ENCODE measurements around the gene FAM111B. TPM values are rescaled to one million over a fixed set of nuclear protein-coding genes. Genes with fewer than 3 reads are reported as not detected.

The FAM111B gene
- 38.1 and 40.0 TPM in 2 replicates for total RNA-seq (2021; fragmentation: NEBNext Ultra II Directional; extraction: Animal tissue kit (Norgen Biotek cat#: 25700))
- 2.4 and 4.8 TPM in 2 replicates for polyA plus RNA-seq (2011; rRNA removed)
- polyA plus RNA-seq (2011; cell fraction: cytosol; rRNA removed): 7.5 TPM
- 5.0 TPM for polyA plus RNA-seq (2011; cell fraction: nucleus; rRNA removed)
- 11.0 to 24.2 TPM (median 15.3 TPM) in 4 replicates for polyA plus RNA-seq (2012, experiment 1 of 2)
- 0.72 TPM for polyA plus RNA-seq (2012, experiment 2 of 2)
- polyA plus RNA-seq (2013, experiment 1 of 2): 23.2 TPM
- polyA plus RNA-seq (2013, experiment 2 of 2): 21.3 TPM
- polyA minus RNA-seq (2011; rRNA and poly(A)+ RNA removed): 23.6 and 43.3 TPM in 2 replicates
- polyA minus RNA-seq (2011; cell fraction: cytosol; rRNA and poly(A)+ RNA removed): 9.8 TPM
- polyA minus RNA-seq (2011; cell fraction: nucleus; rRNA and poly(A)+ RNA removed): 69.0 TPM
- long read RNA-seq, experiment 1, transcript FAM111B-201 (4 exons, 3,488 nt): major isoform, 9 of 27 reads
- long read RNA-seq, experiment 1, partial matches to known transcripts: 1 of 27 reads
- long read RNA-seq, experiment 1, other reads (novel, unspliced or antisense): 17 of 27 reads
- long read RNA-seq, experiment 2, transcript FAM111B-201 (4 exons, 3,488 nt): major isoform, 10 of 15 reads
- long read RNA-seq, experiment 2, partial matches to known transcripts: 0 of 15 reads
- long read RNA-seq, experiment 2, other reads (novel, unspliced or antisense): 2 of 15 reads

GRCh38 chr11:59106363-59107336, at the start of gene FAM111B:
Gene FAM111B (plus strand): TSS chr11:59107237. CDS start chr11:59109626, 2,389 bp downstream.
- Histone ChIP-seq H2BK20ac (ENCODE audit: low read length) (peak within 1 kb of the TSS; percentile 72; the same call in 1 of the 2 replicates), H3K79me1 (ENCODE audit: low read depth, low read length) (no peaks in the 10 kb centered on the region), H3K36me3 (ENCODE audit: control insufficient read depth in 2 of 4, insufficient read depth in 4 of 4, low read length in 3 of 4) (peaks cover 0 to 14% (median 8%) of the 10 kb centered on the region in 4 experiments; a peak in 5 of 8 replicates), H3K4me1 (replicated peaks in 1 of 4; ENCODE audit: control insufficient read depth in 3 of 4, insufficient read depth in 4 of 4, low read length in 3 of 4) (peaks cover 0 to 4% (median 2%) of the 10 kb centered on the region in 4 experiments; a peak in 3 of 7 replicates), H2AFZ (ENCODE audit: low read length) (peak within 1 kb of the TSS; percentile 19), H2BK5ac (ENCODE audit: low read depth, low read length) (no peak within 1 kb of the TSS), H4K8ac (ENCODE audit: extremely low read depth, insufficient read depth, low read length) (peak within 1 kb of the TSS; percentile 73; the same call in 1 of the 2 replicates), H2BK12ac (ENCODE audit: low read depth, low read length) (peak within 1 kb of the TSS; percentile 39; the same call in 1 of the 2 replicates), H4K91ac (replicated peaks; ENCODE audit: insufficient read length, low read length) (no peak within 1 kb of the TSS), H3K23me2 (ENCODE audit: low read depth, low read length) (peaks cover 6% of the 10 kb centered on the region; the same call in 1 of the 2 replicates), H4K5ac (ENCODE audit: insufficient read length, low read depth, low read length) (peak within 1 kb of the TSS; percentile 70), H3K23ac (ENCODE audit: insufficient read length) (no peak within 1 kb of the TSS), H3K9me3 (ENCODE audit: insufficient read depth in 2 of 2, low read depth in 1 of 2, low read length in 1 of 2) (no peaks in the 10 kb centered on the region), H3K56ac (replicated peaks; ENCODE audit: insufficient read length, low read depth, low read length) (no peak within 1 kb of the TSS), H2AK5ac (ENCODE audit: low read depth, low read length) (no peak within 1 kb of the TSS), H3K9ac (replicated peaks in 1 of 4; ENCODE audit: extremely low read depth in 1 of 4, low read depth in 3 of 4, low read length in 3 of 4) (peak within 1 kb of the TSS; percentile 52 to 80 (median 65)), H3K4ac (replicated peaks; ENCODE audit: insufficient read length, low read depth, low read length) (no peak within 1 kb of the TSS), H3K4me2 (ENCODE audit: insufficient read depth in 1 of 2, low read depth in 2 of 2, low read length in 2 of 2) (peak within 1 kb of the TSS; percentile 85 to 89), H2BK120ac (replicated peaks; ENCODE audit: low read depth, low read length) (no peak within 1 kb of the TSS), H3K27me3 (replicated peaks in 1 of 4; ENCODE audit: control insufficient read depth in 3 of 4, extremely low read depth in 1 of 4, insufficient read depth in 3 of 4, low read length in 3 of 4) (peaks cover 0 to 9% (median 5%) of the 10 kb centered on the region in 4 experiments; a peak in 3 of 7 replicates), H2BK15ac (ENCODE audit: low read length) (no peak within 1 kb of the TSS), H3K27ac (ENCODE audit: low read depth, low read length) (peak within 1 kb of the TSS; percentile 61; the same call in 1 of the 2 replicates), H4K20me1 (replicated peaks in 1 of 2; ENCODE audit: control insufficient read depth in 1 of 2, insufficient read depth in 2 of 2, low read length in 2 of 2) (peaks cover 2 to 3% of the 10 kb centered on the region in 2 experiments), H3K14ac (ENCODE audit: insufficient read length) (no peak within 1 kb of the TSS), H3K79me2 (ENCODE audit: control insufficient read depth in 1 of 2, insufficient read depth in 2 of 2, low read length in 2 of 2) (no peaks in the 10 kb centered on the region), H3K18ac (ENCODE audit: extremely low read depth, low read length) (no peak within 1 kb of the TSS; the same call in none of the 2 replicates), H3K4me3 (ENCODE audit: extremely low read depth in 1 of 4, insufficient read depth in 2 of 4, low read depth in 3 of 4, low read length in 4 of 4) (peak within 1 kb of the TSS; percentile 46 to 65 (median 62))
- 2% methylated on average over 45 of the region's 64 CpGs; no CpG with 5 or more reads in 1 of the 2 experiments for WGBS, 2 experiments (ENCODE audit: extremely low coverage in 1 of 2, insufficient coverage in 1 of 2, insufficient read length in 1 of 2, insufficient replicate concordance in 2 of 2, low coverage in 1 of 2, low lambda C conversion rate in 2 of 2, missing lambda C conversion rate in 1 of 2)
- CTCF ChIA-PET (ENCODE audit: partially characterized antibody): interaction anchor here (0.7 to 2.8 kb wide), 14 partner anchors 10 to 530 kb away, joined by 3 to 16 read pairs (median 4); no protein-coding TSS in a partner anchor
- no peak for FAIRE-seq
- POLR2A ChIA-PET (ENCODE audit: partially characterized antibody): interaction anchor here (0.6 to 2.2 kb wide), 12 partner anchors 10 to 478 kb away, joined by 3 to 16 read pairs (median 3); no protein-coding TSS in a partner anchor
- peak in 1 of 2 experiments; percentile 83 for DNase-seq (ENCODE audit: low read depth in 1 of 2, low spot score in 2 of 2)
- no peak for TF ChIP-seq KDM5A (IDR thresholded peaks at IDR 0.05; ENCODE audit: low read length)
- TF ChIP-seq BRCA1 (IDR thresholded peaks at IDR 0.05; ENCODE audit: low read depth, low read length): no peak
- 0 out of 2 replicates have a peak, but pooled peaks have one; percentile 8 for TF ChIP-seq TCF12 (IDR thresholded peaks at IDR 0.05; ENCODE audit: low read depth, low read length)
- no peak for TF ChIP-seq NANOG (IDR thresholded peaks at IDR 0.05; ENCODE audit: insufficient read depth, low read depth, low read length, poor library complexity, severe bottlenecking)
- TF ChIP-seq EGR1 (IDR thresholded peaks at IDR 0.05; ENCODE audit: borderline replicate concordance, low read depth, low read length): no peak
- peak; percentile 86 for TF ChIP-seq CHD2 (IDR thresholded peaks at IDR 0.05; ENCODE audit: low read length)
- TF ChIP-seq CTBP2 (IDR thresholded peaks at IDR 0.05; ENCODE audit: borderline replicate concordance, insufficient read depth, insufficient read length, low read length): no peak
